ENCODE data around the gene NELFA.

- TF ChIP-seq ERF (CRISPR knock-in tag; IDR thresholded peaks at IDR 0.05) (no peak), SIX4 (CRISPR knock-in tag; IDR thresholded peaks at IDR 0.05) (no peak), FOXJ3 (CRISPR knock-in tag; IDR thresholded peaks at IDR 0.05; ENCODE audit: borderline replicate concordance) (no peak)
- TF ChIP-seq, protein P1, sequence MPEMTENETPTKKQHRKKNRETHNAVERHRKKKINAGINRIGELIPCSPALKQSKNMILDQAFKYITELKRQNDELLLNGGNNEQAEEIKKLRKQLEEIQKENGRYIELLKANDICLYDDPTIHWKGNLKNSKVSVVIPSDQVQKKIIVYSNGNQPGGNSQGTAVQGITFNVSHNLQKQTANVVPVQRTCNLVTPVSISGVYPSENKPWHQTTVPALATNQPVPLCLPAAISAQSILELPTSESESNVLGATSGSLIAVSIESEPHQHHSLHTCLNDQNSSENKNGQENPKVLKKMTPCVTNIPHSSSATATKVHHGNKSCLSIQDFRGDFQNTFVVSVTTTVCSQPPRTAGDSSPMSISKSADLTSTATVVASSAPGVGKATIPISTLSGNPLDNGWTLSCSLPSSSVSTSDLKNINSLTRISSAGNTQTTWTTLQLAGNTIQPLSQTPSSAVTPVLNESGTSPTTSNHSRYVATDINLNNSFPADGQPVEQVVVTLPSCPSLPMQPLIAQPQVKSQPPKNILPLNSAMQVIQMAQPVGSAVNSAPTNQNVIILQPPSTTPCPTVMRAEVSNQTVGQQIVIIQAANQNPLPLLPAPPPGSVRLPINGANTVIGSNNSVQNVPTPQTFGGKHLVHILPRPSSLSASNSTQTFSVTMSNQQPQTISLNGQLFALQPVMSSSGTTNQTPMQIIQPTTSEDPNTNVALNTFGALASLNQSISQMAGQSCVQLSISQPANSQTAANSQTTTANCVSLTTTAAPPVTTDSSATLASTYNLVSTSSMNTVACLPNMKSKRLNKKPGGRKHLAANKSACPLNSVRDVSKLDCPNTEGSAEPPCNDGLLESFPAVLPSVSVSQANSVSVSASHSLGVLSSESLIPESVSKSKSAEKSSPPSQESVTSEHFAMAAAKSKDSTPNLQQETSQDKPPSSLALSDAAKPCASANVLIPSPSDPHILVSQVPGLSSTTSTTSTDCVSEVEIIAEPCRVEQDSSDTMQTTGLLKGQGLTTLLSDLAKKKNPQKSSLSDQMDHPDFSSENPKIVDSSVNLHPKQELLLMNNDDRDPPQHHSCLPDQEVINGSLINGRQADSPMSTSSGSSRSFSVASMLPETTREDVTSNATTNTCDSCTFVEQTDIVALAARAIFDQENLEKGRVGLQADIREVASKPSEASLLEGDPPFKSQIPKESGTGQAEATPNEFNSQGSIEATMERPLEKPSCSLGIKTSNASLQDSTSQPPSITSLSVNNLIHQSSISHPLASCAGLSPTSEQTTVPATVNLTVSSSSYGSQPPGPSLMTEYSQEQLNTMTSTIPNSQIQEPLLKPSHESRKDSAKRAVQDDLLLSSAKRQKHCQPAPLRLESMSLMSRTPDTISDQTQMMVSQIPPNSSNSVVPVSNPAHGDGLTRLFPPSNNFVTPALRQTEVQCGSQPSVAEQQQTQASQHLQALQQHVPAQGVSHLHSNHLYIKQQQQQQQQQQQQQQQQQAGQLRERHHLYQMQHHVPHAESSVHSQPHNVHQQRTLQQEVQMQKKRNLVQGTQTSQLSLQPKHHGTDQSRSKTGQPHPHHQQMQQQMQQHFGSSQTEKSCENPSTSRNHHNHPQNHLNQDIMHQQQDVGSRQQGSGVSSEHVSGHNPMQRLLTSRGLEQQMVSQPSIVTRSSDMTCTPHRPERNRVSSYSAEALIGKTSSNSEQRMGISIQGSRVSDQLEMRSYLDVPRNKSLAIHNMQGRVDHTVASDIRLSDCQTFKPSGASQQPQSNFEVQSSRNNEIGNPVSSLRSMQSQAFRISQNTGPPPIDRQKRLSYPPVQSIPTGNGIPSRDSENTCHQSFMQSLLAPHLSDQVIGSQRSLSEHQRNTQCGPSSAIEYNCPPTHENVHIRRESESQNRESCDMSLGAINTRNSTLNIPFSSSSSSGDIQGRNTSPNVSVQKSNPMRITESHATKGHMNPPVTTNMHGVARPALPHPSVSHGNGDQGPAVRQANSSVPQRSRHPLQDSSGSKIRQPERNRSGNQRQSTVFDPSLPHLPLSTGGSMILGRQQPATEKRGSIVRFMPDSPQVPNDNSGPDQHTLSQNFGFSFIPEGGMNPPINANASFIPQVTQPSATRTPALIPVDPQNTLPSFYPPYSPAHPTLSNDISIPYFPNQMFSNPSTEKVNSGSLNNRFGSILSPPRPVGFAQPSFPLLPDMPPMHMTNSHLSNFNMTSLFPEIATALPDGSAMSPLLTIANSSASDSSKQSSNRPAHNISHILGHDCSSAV (CRISPR knock-in tag; IDR thresholded peaks at IDR 0.05; ENCODE audit: borderline replicate concordance): no peak
These were observed 21.5 kb downstream of the NELFA start for GRCh38 chr4:1987296-1987695.
